ENCODE data around the gene VAMP4.
A peak's percentile ranks its signal among the peaks of the same experiment; 100 is the strongest.
"Not testable (repeated sequence)": the region's sequence is repeated elsewhere in the genome, so short reads cannot be mapped to it uniquely, and the experiment has no call there.

Gene VAMP4

GRCh38 chr1:171751221-171751620 is 9.4 kb upstream of the VAMP4 start:
- DNase-seq (ENCODE audit: low read depth) = no peak

- DNase-seq (ENCODE audit: low read depth) = no peak
These were observed 6.8 kb upstream of the VAMP4 start for GRCh38 chr1:171748651-171749050.

GRCh38 chr1:171744986-171745385 is 3.1 kb upstream of the VAMP4 start:
- DNase-seq (ENCODE audit: low read depth) = no peak

GRCh38 chr1:171743081-171743870 is 1.4 kb upstream of the VAMP4 start:
- peak; percentile 32 for DNase-seq (ENCODE audit: low read depth)

- peak; percentile 6 for DNase-seq (ENCODE audit: low read depth)
These were observed 685 bp upstream of the VAMP4 start for GRCh38 chr1:171742577-171742922.

- peak; percentile 6 for DNase-seq (ENCODE audit: low read depth)
These were observed 636 bp downstream of the VAMP4 start for GRCh38 chr1:171740987-171741871.

GRCh38 chr1:171740356-171740863 is 1.5 kb downstream of the VAMP4 start:
- no peak for DNase-seq (ENCODE audit: low read depth)

- DNase-seq (ENCODE audit: low read depth) = no peak
These were observed 2.2 kb downstream of the VAMP4 start for GRCh38 chr1:171739656-171740055.

- no peak for DNase-seq (ENCODE audit: low read depth)
These were observed 3.0 kb downstream of the VAMP4 start for GRCh38 chr1:171738911-171739310.

GRCh38 chr1:171736196-171736595 is 5.7 kb downstream of the VAMP4 start:
- no peak for DNase-seq (ENCODE audit: low read depth)

- no peak for DNase-seq (ENCODE audit: low read depth)
These were observed 11.8 kb downstream of the VAMP4 start for GRCh38 chr1:171730052-171730451.

- DNase-seq (ENCODE audit: low read depth) = no peak
These were observed 14.1 kb downstream of the VAMP4 start for GRCh38 chr1:171727778-171728177.

- not testable (repeated sequence) for DNase-seq (ENCODE audit: low read depth)
These were observed 18.7 kb downstream of the VAMP4 start for GRCh38 chr1:171723180-171723579.

- no peak for DNase-seq (ENCODE audit: low read depth)
These were observed 23.0 kb downstream of the VAMP4 start for GRCh38 chr1:171718848-171719247.

GRCh38 chr1:171718216-171718615 is 23.6 kb downstream of the VAMP4 start:
- DNase-seq (ENCODE audit: low read depth) = no peak

- DNase-seq (ENCODE audit: low read depth) = no peak
These were observed 24.7 kb downstream of the VAMP4 start for GRCh38 chr1:171717062-171717718.

- DNase-seq (ENCODE audit: low read depth) = no peak
These were observed 25.2 kb downstream of the VAMP4 start for GRCh38 chr1:171716616-171717015.

- no peak for DNase-seq (ENCODE audit: low read depth)
These were observed 26.0 kb downstream of the VAMP4 start for GRCh38 chr1:171715813-171716251.

GRCh38 chr1:171712341-171712740 is 29.5 kb downstream of the VAMP4 start:
- DNase-seq (ENCODE audit: low read depth) = no peak

- no peak for DNase-seq (ENCODE audit: low read depth)
These were observed 30.2 kb downstream of the VAMP4 start for GRCh38 chr1:171711643-171712042.

GRCh38 chr1:171707583-171707982 is 34.3 kb downstream of the VAMP4 start:
- no peak for DNase-seq (ENCODE audit: low read depth)

- no peak for DNase-seq (ENCODE audit: low read depth)
These were observed 39.3 kb downstream of the VAMP4 start for GRCh38 chr1:171702598-171702997.

Measured in stimulated activated CD4-positive, alpha-beta T cell treated with anti-CD3 and anti-CD28 coated beads, Interleukin-2, amount 100 ng/mL, for 4 hours (primary cell).